ENCODE measurements around the gene C1GALT1.

The C1GALT1 gene

GRCh38 chr7:7202375-7202720 is 20.0 kb downstream of the C1GALT1 start:
- no peak for DNase-seq

GRCh38 chr7:7203813-7204575 is 21.6 kb downstream of the C1GALT1 start:
- no peak for DNase-seq

- no peak for DNase-seq
Measured at GRCh38 chr7:7207876-7208275, 25.5 kb downstream of the C1GALT1 start.

- DNase-seq: no peak
Measured at GRCh38 chr7:7208520-7208919, 26.2 kb downstream of the C1GALT1 start.

GRCh38 chr7:7209412-7210050 is 27.2 kb downstream of the C1GALT1 start:
- DNase-seq: no peak

GRCh38 chr7:7210475-7211237 is 28.3 kb downstream of the C1GALT1 start:
- DNase-seq: no peak

GRCh38 chr7:7212612-7213011 is 30.3 kb downstream of the C1GALT1 start:
- no peak for DNase-seq

- DNase-seq: no peak
Measured at GRCh38 chr7:7214398-7215347, 32.3 kb downstream of the C1GALT1 start.

GRCh38 chr7:7216279-7216678 is 33.9 kb downstream of the C1GALT1 start:
- no peak for DNase-seq

GRCh38 chr7:7219216-7219615 is 36.9 kb downstream of the C1GALT1 start:
- no peak for DNase-seq

GRCh38 chr7:7220821-7221220 is 38.5 kb downstream of the C1GALT1 start:
- no peak for DNase-seq

- no peak for DNase-seq
Measured at GRCh38 chr7:7221599-7222038, 39.3 kb downstream of the C1GALT1 start.

- DNase-seq: no peak
Measured at GRCh38 chr7:7223250-7223649, 40.9 kb downstream of the C1GALT1 start.

- no peak for DNase-seq
Measured at GRCh38 chr7:7226407-7226806, 44.1 kb downstream of the C1GALT1 start.

GRCh38 chr7:7228472-7228871 is 46.1 kb downstream of the C1GALT1 start:
- DNase-seq: no peak

- no peak for DNase-seq
Measured at GRCh38 chr7:7228967-7229366, 46.6 kb downstream of the C1GALT1 start.

GRCh38 chr7:7231000-7231399 is 48.7 kb downstream of the C1GALT1 start:
- no peak for DNase-seq

- no peak for DNase-seq
Measured at GRCh38 chr7:7231865-7232264, 49.5 kb downstream of the C1GALT1 start.

GRCh38 chr7:7235347-7235746 is 53.0 kb downstream of the C1GALT1 start:
- no peak for DNase-seq

GRCh38 chr7:7236041-7236440 is 53.7 kb downstream of the C1GALT1 start:
- DNase-seq: no peak

GRCh38 chr7:7237201-7237977 is 55.0 kb downstream of the C1GALT1 start:
- no peak for DNase-seq

GRCh38 chr7:7237978-7238267 is 55.6 kb downstream of the C1GALT1 start:
- no peak for DNase-seq

All from stimulated activated naive CD4-positive, alpha-beta T cell treated with Interleukin-2 at 50 U/mL for 16 hours (primary cell).